ENCODE results near the gene PTMS. TPM values are rescaled to one million over a fixed set of nuclear protein-coding genes. Genes with fewer than 3 reads are reported as not detected.

The PTMS gene
- total and polyA plus RNA-seq, 9 of the 15 experiments (the other 6 are each of a cell fraction or from before 2014, with no cell fraction given): 5.1 to 287 (median 78.5) TPM

DNA sequence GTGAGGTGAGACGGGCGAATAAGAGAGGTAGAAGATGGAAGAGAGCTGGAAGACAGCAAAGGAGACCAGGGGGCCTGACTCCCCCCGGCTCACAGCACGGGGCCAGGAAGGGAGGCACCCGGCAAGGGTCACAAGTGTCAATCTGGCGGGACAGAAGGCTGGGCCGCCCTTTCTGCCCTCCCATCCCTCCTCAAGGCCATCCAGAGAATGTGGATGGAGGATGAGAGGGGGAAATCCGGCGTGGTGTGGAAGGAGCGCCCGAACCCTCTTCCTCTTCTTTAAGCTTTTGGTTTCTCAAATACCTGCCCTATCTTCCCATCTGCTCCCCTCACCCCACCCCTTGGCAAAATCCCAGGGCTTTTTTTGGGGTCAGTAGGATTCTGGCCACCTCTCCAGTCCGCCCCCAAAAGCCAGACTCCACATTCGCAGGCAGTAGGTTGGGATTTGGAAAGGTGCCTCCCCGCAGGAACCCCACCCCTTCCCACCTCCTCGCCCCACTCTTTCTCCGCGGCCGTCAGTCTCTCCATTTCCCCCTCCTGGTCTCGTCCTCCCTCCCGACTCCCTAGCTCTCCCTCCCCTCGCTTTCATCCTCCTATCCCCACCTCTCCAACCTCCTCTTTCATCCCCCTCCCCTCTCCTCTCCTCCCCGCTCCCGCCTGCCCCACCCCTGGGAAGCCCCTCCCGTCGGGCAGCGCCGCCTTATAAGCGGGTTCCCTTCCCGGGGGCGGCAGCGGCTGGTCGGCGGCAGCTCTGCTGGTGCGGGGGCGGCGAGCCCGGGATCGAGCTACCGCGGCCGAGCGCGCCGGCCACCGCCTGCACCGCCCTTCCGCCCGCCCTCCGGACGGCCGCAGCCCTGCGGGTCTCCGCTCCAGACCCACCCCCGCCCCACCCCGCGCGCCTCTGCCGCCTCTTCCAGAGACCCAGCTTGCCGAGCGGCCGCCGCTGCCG is at the start of gene PTMS (continued):
- no peak for TF ChIP-seq POLR3G (IDR thresholded peaks at IDR 0.05; ENCODE audit: extremely low read depth, insufficient read length, insufficient replicate concordance)
- TF ChIP-seq, protein P1, sequence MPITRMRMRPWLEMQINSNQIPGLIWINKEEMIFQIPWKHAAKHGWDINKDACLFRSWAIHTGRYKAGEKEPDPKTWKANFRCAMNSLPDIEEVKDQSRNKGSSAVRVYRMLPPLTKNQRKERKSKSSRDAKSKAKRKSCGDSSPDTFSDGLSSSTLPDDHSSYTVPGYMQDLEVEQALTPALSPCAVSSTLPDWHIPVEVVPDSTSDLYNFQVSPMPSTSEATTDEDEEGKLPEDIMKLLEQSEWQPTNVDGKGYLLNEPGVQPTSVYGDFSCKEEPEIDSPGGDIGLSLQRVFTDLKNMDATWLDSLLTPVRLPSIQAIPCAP (CRISPR knock-in tag; IDR thresholded peaks at IDR 0.05; ENCODE audit: borderline replicate concordance): no peak
- TF ChIP-seq TCF7 (IDR thresholded peaks at IDR 0.05; ENCODE audit: borderline replicate concordance): no peak
- TF ChIP-seq SNRNP70 (optimal IDR thresholded peaks at IDR 0.05; ENCODE audit: low read depth, low read length): no peak
- peak; percentile 45 for TF ChIP-seq SUPT5H (IDR thresholded peaks at IDR 0.05)
- no peak for TF ChIP-seq GATA2 (CRISPR knock-in tag; IDR thresholded peaks at IDR 0.05)
- TF ChIP-seq CBFA2T3 (IDR thresholded peaks at IDR 0.05): no peak
- no peak for TF ChIP-seq CBX3 (IDR thresholded peaks at IDR 0.05; ENCODE audit: borderline replicate concordance in 1 of 2, low read length in 2 of 2)
- TF ChIP-seq, protein P2, sequence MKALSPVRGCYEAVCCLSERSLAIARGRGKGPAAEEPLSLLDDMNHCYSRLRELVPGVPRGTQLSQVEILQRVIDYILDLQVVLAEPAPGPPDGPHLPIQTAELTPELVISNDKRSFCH (CRISPR knock-in tag; IDR thresholded peaks at IDR 0.05): no peak
- TF ChIP-seq, protein P2 (tag; IDR thresholded peaks at IDR 0.05): no peak
- TF ChIP-seq HDAC8 (tag; IDR thresholded peaks at IDR 0.05): no peak
- no peak for TF ChIP-seq PTBP1 (IDR thresholded peaks at IDR 0.05; ENCODE audit: low read depth, low read length)
- TF ChIP-seq, protein P3, sequence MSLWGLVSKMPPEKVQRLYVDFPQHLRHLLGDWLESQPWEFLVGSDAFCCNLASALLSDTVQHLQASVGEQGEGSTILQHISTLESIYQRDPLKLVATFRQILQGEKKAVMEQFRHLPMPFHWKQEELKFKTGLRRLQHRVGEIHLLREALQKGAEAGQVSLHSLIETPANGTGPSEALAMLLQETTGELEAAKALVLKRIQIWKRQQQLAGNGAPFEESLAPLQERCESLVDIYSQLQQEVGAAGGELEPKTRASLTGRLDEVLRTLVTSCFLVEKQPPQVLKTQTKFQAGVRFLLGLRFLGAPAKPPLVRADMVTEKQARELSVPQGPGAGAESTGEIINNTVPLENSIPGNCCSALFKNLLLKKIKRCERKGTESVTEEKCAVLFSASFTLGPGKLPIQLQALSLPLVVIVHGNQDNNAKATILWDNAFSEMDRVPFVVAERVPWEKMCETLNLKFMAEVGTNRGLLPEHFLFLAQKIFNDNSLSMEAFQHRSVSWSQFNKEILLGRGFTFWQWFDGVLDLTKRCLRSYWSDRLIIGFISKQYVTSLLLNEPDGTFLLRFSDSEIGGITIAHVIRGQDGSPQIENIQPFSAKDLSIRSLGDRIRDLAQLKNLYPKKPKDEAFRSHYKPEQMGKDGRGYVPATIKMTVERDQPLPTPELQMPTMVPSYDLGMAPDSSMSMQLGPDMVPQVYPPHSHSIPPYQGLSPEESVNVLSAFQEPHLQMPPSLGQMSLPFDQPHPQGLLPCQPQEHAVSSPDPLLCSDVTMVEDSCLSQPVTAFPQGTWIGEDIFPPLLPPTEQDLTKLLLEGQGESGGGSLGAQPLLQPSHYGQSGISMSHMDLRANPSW (CRISPR knock-in tag; IDR thresholded peaks at IDR 0.05): no peak
- no peak for TF ChIP-seq ZNF696 (CRISPR knock-in tag; conservative IDR thresholded peaks at IDR 0.05)
- TF ChIP-seq, protein P4, sequence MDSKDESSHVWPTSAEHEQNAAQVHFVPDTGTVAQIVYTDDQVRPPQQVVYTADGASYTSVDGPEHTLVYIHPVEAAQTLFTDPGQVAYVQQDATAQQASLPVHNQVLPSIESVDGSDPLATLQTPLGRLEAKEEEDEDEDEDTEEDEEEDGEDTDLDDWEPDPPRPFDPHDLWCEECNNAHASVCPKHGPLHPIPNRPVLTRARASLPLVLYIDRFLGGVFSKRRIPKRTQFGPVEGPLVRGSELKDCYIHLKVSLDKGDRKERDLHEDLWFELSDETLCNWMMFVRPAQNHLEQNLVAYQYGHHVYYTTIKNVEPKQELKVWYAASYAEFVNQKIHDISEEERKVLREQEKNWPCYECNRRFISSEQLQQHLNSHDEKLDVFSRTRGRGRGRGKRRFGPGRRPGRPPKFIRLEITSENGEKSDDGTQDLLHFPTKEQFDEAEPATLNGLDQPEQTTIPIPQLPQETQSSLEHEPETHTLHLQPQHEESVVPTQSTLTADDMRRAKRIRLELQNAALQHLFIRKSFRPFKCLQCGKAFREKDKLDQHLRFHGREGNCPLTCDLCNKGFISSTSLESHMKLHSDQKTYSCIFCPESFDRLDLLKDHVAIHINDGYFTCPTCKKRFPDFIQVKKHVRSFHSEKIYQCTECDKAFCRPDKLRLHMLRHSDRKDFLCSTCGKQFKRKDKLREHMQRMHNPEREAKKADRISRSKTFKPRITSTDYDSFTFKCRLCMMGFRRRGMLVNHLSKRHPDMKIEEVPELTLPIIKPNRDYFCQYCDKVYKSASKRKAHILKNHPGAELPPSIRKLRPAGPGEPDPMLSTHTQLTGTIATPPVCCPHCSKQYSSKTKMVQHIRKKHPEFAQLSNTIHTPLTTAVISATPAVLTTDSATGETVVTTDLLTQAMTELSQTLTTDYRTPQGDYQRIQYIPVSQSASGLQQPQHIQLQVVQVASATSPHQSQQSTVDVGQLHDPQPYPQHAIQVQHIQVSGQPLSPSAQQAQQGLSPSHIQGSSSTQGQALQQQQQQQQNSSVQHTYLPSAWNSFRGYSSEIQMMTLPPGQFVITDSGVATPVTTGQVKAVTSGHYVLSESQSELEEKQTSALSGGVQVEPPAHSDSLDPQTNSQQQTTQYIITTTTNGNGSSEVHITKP (IDR thresholded peaks at IDR 0.05; ENCODE audit: partially characterized antibody): peak; percentile 66
- TF ChIP-seq HMGN3 (IDR thresholded peaks at IDR 0.05; ENCODE audit: borderline replicate concordance, extremely low read depth, insufficient read length, low read depth, low read length): peak; percentile 44
- no peak for TF ChIP-seq TEAD4 (IDR thresholded peaks at IDR 0.05; ENCODE audit: low read length)
- TF ChIP-seq TEAD4 (CRISPR knock-in tag; IDR thresholded peaks at IDR 0.05; ENCODE audit: borderline replicate concordance): no peak
- TF ChIP-seq BCOR (IDR thresholded peaks at IDR 0.05): 0 out of 2 replicates have a peak, but pooled peaks have one; percentile 18
- no peak for TF ChIP-seq ZNF717 (CRISPR knock-in tag; IDR thresholded peaks at IDR 0.05)
- TF ChIP-seq POU5F1 (IDR thresholded peaks at IDR 0.05; ENCODE audit: borderline replicate concordance, low read depth, low read length, partially characterized antibody): no peak

Measured in K562 (cell line).